SK-N-MC (cell line): ENCODE data around the gene TNPO1.

Source experiments
- EZH2 ChIP-seq: fragments of 200-600 bp; sonication (generic); IDR thresholded peaks from one replicate; pipeline ENCODE4 v1.6.1; 2017; ENCODE audit warnings: antibody characterized with exemption
- FOXP2 ChIP-seq: optimal IDR thresholded peaks from 2 replicates; pipeline ENCODE3; 2011; ENCODE audit warnings: mild to moderate bottlenecking, moderate library complexity; ENCODE audit not compliant: insufficient read depth; ENCODE audit errors: extremely low read length, control extremely low read depth
- POLR2AphosphoS5 ChIP-seq: IDR thresholded peaks from 2 replicates; pipeline ENCODE4 v1.6.1; 2012; ENCODE audit warnings: mild to moderate bottlenecking, low read depth, low read length, borderline replicate concordance

GRCh38 chr5:72783354-72783753 lies 33.1 kb upstream of the TNPO1 start:
- TF ChIP-seq POLR2AphosphoS5, result no peak
- TF ChIP-seq EZH2, result no peak
- no peak for TF ChIP-seq FOXP2
